Measurements from ENCODE around the gene MIOS.

Gene MIOS

DNA sequence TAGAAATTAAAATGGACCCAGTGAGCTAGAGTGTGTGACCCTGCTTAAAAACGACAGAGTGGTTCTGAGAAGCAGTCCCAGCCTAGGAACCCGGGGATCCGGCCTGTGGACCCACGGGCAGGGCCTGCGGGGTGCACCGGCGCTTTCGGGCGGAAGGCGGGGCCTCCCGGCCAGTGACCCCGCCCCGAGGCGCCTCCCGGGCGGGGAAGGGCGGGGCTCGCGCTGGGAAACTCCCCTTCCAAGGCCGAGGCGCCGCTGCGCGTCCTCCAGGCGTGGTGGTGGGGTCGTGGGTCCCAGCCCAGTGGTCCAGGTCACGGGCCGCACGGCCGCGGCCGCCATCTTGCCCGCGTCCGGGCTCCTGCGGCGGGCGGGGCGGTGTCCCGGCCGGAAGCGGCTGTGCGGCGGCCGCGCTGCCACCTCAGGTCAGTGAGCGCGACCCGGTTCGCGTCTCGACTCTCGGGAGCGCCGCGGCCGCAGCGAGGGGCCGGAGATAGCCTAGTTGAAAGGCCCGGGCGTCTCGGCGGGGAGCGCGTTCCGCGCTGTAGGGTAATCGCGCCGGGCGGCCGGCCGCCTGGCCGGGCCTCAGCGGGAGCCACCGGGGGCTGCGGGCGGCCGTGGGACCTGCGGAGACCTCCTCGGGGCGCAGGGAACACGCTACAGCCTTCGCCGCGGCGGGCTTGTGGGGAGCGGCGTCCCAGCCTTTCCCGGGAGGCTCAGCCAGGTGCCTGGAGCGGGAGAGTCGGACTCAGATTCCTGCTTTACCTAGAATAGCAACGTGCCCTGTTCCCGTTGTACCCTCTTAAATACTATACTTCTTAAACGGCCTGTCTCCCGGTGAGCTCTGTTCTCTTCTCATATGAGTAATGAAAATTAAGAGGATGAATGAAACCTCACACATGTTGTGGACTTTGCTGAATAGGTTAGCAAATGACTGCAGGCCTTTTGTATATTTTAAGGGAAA lies at the start of gene MIOS:
TSS of gene MIOS (plus strand) at position 234 of the 961 bp plus-strand sequence. CDS start 5,592 bp downstream, outside the sequence.
- peak; percentile 73 to 78 (median 75) for DNase-seq (ENCODE audit: low read depth in 3 of 3)

DNA sequence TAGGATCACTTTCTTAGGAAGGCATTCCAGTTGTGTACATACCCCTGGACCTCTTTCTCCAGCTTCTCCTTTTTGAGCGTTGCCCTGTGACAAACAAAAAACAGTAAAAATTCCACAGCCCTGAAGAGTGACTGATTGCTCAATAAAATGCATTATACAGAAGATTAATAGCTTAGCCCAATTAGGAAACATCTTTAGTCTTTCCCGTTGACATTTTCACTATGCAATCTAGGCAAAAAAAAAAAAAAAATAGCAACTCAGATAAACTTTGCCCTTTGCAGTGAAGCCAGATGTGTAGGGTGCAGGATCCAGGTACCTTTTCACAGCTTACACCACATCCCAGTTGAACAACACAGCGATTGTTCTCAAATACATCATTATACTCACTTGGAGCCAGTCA lies 48.9 kb upstream of the MIOS start:
- DNase-seq (ENCODE audit: low read depth in 3 of 3): no peak

DNA sequence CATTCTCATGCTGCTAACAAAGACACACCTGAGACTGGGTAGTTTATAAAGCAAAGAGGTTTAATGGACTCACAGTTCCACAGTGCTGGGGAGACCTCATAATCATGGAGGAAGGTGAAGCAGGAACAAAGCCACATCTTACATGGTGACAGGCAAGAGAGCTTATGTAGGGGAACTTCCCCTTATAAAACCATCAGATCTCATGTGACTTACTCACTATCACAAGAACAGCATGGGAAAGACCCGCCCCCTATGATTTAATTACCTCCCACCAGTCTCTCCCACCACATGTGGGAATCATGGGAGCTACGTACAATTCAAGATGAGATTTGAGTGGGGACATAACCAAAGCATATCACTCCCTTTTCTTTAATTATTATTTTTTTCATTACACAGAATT lies 47.6 kb upstream of the MIOS start:
- DNase-seq (ENCODE audit: low read depth in 3 of 3): no peak

DNA sequence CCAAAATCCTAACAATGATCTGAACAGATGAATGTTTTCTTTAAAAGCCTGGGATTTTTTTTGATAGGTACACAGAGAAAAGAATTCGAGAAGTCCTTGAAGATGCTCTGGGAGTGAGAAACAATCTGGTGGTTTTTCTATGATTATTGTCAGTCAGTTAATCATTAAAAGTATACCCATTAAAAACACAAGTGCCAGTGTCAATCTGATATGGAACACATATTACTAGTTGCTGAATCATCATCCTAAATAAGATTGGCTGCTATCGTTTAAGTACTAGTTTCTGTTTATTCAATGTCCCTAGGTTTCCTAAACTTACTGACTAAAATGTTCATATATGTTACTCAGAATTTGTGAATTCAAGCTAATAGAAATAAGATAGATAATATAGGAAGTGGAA lies 47.2 kb upstream of the MIOS start:
- no peak for DNase-seq (ENCODE audit: low read depth in 3 of 3)

DNA sequence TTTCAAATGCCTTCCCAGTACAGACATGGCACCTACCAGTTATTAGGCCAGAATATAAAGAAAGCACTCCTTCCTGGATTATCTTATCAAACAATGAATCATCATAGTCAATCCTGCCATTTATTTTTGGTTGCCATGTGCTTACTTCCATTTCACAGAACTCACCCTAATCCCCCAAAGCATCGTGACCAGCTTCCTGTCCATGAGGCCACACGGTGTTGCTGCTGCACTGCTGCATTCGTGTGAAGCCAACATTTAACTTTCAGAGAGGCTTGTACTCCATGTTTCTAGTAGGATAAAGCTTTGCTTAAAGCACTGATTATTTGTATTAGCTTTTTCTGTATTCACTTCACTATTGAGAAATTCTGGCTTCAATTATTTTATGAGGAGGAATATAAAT lies 45.4 kb upstream of the MIOS start:
- no peak for DNase-seq (ENCODE audit: low read depth in 3 of 3)

DNA sequence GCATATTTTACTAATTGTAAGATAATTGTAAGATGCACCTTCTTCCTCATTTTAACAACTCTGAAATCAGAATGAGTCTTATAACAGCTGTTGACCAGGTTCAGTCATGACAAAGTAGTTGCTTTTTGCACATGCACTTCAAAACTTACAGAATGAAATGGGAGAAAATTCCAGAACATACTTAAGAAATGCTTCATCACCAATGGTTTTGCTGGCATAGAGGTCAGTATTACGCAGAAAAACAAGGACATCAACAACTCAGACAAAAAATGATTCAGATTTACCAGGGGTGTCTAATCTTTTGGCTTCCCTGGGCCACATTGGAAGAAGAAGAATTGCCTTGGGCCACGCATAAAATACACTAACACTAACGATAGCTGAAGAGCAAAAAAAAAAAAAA lies 44.3 kb upstream of the MIOS start:
- no peak for DNase-seq (ENCODE audit: low read depth in 3 of 3)

DNA sequence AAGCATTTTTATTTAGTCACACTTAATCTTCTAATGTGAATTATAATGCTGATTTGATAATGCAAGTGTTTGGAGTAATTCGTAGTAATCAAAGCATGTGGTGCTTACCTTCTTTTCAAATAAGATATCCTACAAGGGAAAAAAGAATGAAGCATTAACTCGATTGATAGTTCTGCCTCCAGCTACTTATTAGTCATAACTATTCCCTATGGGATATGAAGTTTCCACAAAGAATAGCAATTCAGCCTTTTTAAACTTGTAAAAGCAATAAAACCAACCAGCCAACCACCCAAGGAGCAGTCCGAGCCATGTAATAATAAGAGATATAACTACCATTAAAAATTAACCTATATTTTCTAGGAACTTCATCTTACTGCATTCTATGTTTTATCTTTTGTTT lies 42.6 kb upstream of the MIOS start:
- DNase-seq (ENCODE audit: low read depth in 3 of 3): no peak

DNA sequence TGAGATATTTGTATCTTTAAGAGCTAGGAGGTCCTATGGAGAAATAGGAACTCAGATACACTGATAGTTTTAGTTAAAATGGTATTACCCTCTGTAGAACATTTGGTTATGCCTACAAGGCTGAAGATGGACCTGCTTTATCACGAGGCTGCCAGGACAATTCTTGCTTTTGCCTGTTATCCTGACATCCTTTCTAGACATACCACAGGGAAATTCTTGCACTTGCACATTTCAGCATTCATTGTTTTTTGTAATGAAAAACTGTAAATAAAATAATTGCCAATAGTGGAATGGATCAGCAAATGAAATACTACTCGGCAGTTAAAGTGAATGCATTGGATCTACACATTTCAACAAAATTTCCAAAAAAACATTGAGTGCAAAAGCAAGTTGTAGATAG lies 40.7 kb upstream of the MIOS start:
- DNase-seq (ENCODE audit: low read depth in 3 of 3): no peak

DNA sequence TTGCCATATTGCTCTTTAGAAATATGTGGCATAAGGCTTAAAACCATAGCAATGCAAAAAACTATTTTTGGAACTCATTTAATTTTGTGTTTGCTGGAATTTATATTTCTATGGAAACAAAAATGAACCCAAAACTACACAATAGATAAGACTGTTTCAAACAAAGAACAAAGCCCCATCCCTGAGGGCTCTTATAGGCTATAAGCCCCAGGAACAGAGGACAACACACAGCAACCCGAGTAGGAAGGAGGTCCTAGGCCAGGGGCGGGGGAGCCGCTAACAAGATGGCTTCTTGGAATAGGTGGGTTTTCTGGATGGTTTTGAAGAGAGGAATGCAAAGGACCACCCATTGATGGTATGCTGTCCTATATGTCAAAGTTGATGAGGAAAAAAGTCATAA lies 39.6 kb upstream of the MIOS start:
- no peak for DNase-seq (ENCODE audit: low read depth in 3 of 3)

DNA sequence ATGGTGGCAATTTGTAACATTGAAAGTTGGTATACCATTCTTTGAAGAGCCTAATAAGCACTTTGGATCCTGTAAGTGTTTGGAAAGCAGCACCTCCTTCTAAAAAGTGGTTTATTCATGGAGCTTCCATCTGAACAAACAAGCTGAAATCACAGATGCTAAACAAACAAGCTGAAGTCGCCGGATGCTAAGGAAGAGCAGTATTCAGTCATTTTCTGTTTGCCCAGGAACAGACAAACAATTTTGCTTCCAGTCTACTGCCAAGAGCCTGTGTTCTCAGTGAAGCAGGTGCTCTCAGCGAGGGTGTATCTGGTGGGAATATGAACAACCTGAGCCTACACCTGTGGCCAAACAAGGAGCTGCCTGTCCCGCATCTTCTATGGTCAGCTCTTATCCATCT lies 37.4 kb upstream of the MIOS start:
- DNase-seq (ENCODE audit: low read depth in 3 of 3): no peak

DNA sequence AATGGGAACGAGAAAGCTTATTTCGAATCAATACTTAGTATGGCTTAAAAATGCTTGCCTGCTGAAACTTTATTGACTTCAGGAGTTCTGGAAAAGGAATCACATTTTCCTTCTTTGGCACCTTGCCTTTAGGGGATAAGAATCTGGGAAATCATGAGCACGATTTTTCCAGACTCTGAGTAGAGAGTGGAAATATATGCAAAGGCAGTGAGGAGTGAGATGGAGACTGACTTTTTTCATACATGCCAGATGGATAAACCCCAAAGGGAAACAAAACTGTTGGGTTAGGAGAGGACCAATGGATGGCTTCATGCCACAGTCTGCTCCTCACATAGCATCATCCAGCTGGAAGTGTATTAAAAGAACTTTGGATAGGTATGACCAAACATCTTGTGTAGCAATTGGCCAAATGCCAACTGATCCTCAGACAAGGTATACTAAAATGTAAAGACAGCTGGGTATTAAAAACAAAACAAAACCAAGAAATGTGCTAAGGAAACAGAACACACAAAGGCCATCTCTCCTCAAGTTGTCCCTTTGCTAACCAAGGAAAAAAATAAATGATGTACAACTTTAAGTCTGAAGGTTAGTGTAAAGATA lies 32.8 kb upstream of the MIOS start:
- DNase-seq (ENCODE audit: low read depth in 3 of 3): no peak

DNA sequence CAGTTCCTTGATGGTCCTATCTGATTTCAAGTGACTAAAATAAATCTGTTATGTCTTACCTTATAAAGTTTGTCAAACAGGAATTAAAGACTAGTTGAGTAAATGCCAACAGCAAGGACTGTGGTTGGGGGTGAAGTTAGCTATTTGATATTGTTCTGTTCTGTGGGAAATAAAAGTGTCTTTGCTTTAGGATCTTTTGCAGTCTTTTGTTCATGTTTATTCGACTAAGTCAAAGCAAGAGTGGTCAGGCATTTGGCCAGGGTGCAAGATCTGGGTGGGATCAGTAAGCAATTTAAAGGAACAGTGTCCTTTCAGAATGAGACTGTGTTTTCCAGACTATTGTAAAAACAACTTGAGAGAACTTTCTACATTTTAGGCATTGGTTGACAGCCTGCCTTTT lies 31.0 kb upstream of the MIOS start, which contains the start of gene COL28A1:
TSS of gene COL28A1 (minus strand) at position 183 of the 400 bp plus-strand sequence. CDS start 2,998 bp downstream, outside the sequence.
- DNase-seq (ENCODE audit: low read depth in 3 of 3): no peak

DNA sequence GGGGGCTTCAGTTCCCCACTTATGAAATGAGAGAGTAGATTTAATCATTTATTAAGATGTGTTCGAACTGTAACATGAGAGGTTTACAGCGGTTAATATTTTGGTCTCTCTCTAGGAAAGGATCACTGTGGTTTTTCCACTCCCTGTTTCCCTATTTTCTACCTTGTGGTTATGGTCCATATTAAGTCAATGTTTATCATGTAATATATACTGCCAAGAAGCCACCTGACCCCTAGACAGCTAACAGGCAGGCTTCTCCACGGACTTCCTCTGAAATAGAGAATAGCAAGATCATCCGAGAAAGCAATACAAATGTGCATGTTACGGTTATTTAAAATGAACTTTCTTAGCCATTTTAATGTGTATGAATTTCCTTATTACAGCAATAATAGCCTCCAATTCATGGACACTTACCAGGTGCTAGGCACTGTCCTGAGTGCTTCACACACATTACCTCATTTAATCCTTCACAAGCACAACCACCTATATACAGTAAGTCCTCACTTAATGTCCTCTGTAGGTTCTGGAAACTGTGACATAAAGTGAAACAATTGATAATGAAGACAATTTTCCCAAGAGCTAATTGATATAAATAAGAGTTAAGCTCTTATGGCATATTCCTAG lies 30.2 kb upstream of the MIOS start:
- DNase-seq (ENCODE audit: low read depth in 3 of 3): no peak

DNA sequence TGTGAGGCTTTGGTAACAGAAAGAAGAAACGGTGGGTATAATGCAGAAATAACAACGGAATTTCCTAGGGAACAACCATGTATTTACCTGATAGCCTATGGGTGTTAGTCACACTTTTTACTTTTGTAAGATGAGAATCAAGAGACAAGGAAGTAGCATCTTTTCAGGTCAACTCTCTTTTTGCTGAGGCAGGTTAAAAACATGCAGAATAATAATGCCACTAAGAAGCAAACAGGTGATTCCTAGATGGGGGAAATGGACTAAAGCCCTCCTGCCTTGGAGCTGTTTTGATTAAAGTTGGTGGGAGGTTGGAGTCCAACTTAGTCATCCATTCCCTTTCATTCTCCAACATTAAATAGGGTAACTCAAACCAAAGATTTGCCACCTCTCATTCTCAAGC lies 29.0 kb upstream of the MIOS start:
- no peak for DNase-seq (ENCODE audit: low read depth in 3 of 3)

DNA sequence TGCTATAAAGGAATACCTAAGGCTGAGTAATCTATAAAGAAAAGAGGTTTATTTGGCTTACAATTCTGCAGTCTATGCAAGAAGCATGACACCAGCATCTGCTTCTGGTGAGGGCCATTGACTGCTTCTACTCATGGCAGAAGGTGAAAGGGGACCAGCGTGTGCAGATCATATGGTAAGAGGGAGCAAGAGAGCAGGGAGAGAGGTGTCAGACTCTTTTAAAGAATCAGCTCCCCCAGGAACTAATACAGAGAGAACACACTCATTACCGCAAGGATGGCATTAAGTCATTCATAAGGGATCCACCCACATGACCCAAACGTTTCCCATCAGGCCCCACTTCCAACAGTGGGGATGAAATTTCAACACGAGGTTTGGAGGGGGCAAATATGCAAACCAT lies 27.5 kb upstream of the MIOS start:
- no peak for DNase-seq (ENCODE audit: low read depth in 3 of 3)

DNA sequence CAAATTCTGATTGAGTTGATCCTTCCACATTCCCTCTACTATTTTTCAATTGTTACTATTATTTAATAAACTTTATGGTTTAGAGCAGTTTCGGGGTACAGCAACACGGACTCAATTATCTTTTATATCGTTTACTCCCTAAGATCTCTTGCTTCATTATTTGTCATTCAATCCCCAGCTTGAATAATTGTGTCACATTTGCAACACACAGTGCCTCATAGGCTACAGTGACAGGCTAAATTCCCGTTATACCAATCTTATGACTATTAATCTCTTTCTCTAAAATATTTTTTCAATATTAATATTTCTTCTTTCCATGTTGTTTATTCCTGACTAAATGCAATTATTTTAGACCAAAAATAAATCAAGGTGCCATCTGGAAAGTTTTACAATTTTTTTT lies 27.0 kb upstream of the MIOS start:
- no peak for DNase-seq (ENCODE audit: low read depth in 3 of 3)

DNA sequence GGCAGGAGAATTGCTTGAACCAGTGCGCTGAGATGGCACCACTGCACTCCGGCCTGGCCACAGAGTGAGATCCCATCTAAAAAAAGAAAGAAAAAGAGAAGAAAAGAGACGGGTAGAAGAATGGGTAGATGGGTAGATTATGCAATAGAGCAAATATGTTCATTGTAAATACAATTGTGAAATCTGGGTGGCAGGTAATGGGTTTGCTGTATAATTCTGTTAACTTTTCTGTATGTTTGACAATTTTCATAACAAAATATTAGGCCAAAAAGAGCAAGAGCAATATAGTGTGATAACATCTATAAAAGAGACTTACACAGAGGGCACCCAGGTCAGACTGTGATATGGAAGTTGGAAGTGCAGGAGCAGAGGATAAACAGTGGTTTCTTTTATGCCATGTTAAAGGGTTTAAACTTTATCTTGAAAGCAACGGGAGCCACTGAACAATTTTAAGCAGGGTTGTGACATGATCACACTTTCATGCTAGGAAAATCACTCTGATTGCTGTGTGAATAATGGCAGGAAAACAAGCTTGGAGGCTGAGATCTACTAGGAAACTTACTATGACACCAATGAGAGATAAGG lies 24.3 kb upstream of the MIOS start:
- no peak for DNase-seq (ENCODE audit: low read depth in 3 of 3)

DNA sequence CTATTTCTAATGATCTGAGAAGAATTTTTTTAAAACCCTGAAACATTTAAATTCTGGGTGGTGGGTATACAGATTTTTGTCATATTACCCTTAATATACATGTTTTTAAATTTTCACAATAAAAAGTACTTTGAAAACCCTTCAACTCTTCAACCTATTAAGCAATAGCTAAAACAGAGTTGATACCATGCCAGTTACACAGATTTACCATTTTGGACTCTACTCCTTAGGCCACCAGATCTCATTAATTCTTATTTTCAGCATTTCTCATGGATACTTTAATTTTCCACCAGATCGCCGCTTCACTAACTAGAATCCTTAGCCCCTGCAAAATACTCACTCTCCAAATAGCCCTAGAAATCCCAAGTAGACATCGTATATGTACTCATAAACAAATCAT lies 18.3 kb upstream of the MIOS start:
- DNase-seq (ENCODE audit: low read depth in 3 of 3): no peak

DNA sequence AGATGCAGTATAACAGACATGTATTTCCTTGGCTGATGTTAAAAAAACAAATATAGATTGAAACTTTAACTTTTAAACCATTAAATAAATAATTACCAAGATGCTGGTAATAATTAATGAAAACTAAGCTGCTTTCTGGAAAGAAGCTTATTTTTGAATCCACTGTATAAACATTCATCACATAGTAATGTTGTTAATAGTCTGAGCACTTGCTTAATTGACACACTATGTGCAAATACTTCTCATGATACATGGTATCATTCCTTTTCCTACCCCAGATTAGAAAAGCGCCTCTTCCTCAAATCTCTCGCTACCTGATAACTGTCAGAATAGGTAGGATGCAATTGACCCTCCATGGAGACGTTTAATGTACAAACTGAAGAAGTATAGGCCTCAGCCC lies 16.0 kb upstream of the MIOS start:
- no peak for DNase-seq (ENCODE audit: low read depth in 3 of 3)

DNA sequence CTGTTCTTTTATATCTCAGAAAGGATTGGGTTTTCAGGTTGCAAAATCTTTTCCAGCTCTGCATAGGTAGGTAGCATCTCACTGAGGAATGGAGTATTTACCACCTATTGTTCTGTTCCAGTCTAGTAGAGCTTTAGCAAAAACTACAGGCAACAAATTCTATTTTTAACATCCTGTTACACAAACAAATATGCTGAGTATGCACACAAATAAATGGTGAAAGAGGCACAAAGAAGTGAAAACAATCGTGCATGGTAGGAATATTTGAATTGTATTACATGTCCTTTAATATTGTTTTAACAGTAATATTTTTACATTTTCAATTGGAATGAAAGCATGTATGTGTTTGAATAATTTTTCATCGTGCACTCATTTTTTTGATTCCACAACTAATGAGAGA lies 14.5 kb upstream of the MIOS start:
- DNase-seq (ENCODE audit: low read depth in 3 of 3): no peak

DNA sequence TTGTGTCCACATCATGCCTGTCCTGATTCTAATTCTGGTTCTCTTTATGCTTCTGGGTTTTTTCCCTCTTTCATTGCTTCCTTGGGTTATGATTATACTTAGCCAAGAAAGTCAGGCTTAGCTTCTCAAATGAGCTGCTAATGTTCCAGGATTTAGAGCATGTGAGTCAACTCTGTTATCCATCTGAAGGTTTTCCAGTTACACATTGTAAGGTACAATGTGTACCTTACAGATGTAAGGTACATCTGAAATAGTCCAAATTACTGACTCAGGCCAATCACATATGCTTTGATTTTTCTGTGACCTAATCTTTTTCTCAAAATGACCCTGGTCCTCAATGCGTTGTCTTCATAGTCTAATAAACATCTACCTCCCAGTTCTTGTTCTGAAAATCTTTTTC lies 13.3 kb upstream of the MIOS start:
- no peak for DNase-seq (ENCODE audit: low read depth in 3 of 3)

DNA sequence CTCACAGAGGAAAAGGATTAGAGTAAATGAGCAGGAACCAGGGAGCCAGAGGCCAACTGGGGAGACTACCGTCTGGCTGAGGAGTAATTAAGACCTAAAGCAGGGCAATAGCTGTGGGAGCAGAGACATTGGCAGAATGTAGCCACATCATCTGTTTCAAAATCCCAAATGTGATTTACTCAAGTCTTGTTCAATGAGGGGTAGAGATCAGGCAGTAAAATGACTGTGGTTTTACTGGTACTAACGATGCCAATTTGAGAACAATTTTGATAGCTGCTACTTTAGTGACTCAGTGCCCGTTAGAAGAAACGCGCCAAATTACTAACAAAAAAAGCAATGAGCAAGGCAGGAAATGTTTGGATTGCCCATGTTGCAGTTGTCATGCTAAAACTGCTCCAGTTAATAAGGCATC lies 12.7 kb upstream of the MIOS start:
- DNase-seq (ENCODE audit: low read depth in 3 of 3): no peak

Data from stimulated activated CD4-positive, alpha-beta T cell treated with anti-CD3 and anti-CD28 coated beads, TNF-alpha, amount 100 ng/mL, for 4 hours (primary cell).